ENCODE measurements around the gene DAW1.

DNA sequence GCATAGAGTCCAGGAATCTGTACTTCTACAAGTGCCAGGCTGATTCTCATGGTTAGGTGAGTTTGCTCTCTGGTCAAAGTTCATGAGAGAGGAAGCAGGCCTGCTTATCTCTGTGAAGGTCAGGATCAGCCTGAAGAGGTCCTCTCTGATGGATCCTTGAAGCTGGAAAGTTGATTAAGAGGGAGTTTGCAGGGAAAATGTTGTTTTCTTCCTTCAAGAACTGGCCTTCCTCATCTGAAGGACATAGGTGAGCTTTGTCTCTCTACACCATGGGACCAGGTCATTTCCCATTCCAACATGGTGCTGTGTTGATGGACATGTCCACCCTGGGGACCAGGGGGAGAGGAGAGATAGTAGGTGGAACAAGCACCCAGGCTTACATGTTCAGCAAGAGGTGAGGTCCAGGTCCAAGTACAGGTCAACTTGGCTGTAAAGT, 42.9 kb upstream of the DAW1 start:
- TF ChIP-seq, protein P1, sequence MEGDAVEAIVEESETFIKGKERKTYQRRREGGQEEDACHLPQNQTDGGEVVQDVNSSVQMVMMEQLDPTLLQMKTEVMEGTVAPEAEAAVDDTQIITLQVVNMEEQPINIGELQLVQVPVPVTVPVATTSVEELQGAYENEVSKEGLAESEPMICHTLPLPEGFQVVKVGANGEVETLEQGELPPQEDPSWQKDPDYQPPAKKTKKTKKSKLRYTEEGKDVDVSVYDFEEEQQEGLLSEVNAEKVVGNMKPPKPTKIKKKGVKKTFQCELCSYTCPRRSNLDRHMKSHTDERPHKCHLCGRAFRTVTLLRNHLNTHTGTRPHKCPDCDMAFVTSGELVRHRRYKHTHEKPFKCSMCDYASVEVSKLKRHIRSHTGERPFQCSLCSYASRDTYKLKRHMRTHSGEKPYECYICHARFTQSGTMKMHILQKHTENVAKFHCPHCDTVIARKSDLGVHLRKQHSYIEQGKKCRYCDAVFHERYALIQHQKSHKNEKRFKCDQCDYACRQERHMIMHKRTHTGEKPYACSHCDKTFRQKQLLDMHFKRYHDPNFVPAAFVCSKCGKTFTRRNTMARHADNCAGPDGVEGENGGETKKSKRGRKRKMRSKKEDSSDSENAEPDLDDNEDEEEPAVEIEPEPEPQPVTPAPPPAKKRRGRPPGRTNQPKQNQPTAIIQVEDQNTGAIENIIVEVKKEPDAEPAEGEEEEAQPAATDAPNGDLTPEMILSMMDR (conservative IDR thresholded peaks at IDR 0.05; ENCODE audit: low read depth, low read length): no peak
- TF ChIP-seq POLR2A (IDR thresholded peaks at IDR 0.05; ENCODE audit: low read depth, low read length) (no peak), CHD1 (IDR thresholded peaks at IDR 0.05; ENCODE audit: low read depth, low read length) (no peak), RCOR1 (IDR thresholded peaks at IDR 0.05; ENCODE audit: insufficient replicate concordance, low read length) (no peak), MXI1 (IDR thresholded peaks at IDR 0.05; ENCODE audit: borderline replicate concordance, low read depth, low read length) (no peak)

All from IMR-90 (cell line).